Measurements from ENCODE around the gene STH. TPM values are rescaled to one million over a fixed set of nuclear protein-coding genes. Genes with fewer than 3 reads are reported as not detected.

The STH gene
- total RNA-seq, 1 experiment from 2014 or later, result not detected

GRCh38 chr17:46025510-46026165 is 26.6 kb downstream of the STH start:
- H3K27me3 ChIP-seq (replicated peaks), result no peaks in the 10 kb centered on the region
- no peaks in the 10 kb centered on the region for H3K4me1 ChIP-seq (replicated peaks)
- H3K9me3 ChIP-seq (replicated peaks), result no peaks in the 10 kb centered on the region
- no peak overlapping the region for H3K4me3 ChIP-seq
- no peak for DNase-seq (ENCODE audit: low read depth in 1 of 2, low spot score in 2 of 2)
- peaks cover 56% of the 10 kb centered on the region for H3K36me3 ChIP-seq
- no peak overlapping the region for H3K27ac ChIP-seq

GRCh38 chr17:46026166-46027047 is 27.4 kb downstream of the STH start:
- Histone ChIP-seq H3K4me3 (no peak overlapping the region), H3K27ac (no peak overlapping the region), H3K27me3 (replicated peaks) (no peaks in the 10 kb centered on the region), H3K9me3 (replicated peaks) (no peaks in the 10 kb centered on the region), H3K4me1 (replicated peaks) (no peaks in the 10 kb centered on the region), H3K36me3 (peaks cover 64% of the 10 kb centered on the region)
- no peak for DNase-seq (ENCODE audit: low read depth in 1 of 2, low spot score in 2 of 2)

GRCh38 chr17:46027048-46027975 is 28.3 kb downstream of the STH start:
- Histone ChIP-seq H3K27me3 (replicated peaks) (no peaks in the 10 kb centered on the region), H3K27ac (no peak overlapping the region)

GRCh38 chr17:46027976-46028325 is 28.9 kb downstream of the STH start:
- H3K36me3 ChIP-seq, result peaks cover 80% of the 10 kb centered on the region
- no peaks in the 10 kb centered on the region for H3K4me1 ChIP-seq (replicated peaks)
- H3K27me3 ChIP-seq (replicated peaks), result no peaks in the 10 kb centered on the region
- H3K9me3 ChIP-seq (replicated peaks), result no peaks in the 10 kb centered on the region
- DNase-seq (ENCODE audit: low read depth in 1 of 2, low spot score in 2 of 2), result no peak
- H3K27ac ChIP-seq, result no peak overlapping the region
- no peak overlapping the region for H3K4me3 ChIP-seq

More at GRCh38 chr17:46027048-46027975, 28.3 kb downstream of the STH start:
- Histone ChIP-seq H3K9me3 (replicated peaks) (no peaks in the 10 kb centered on the region), H3K4me3 (no peak overlapping the region), H3K36me3 (peaks cover 73% of the 10 kb centered on the region), H3K4me1 (replicated peaks) (no peaks in the 10 kb centered on the region)
- no peak for DNase-seq (ENCODE audit: low read depth in 1 of 2, low spot score in 2 of 2)

- Histone ChIP-seq H3K27ac (no peak overlapping the region), H3K36me3 (peaks cover 84% of the 10 kb centered on the region), H3K9me3 (replicated peaks) (no peaks in the 10 kb centered on the region), H3K4me1 (replicated peaks) (no peaks in the 10 kb centered on the region), H3K27me3 (replicated peaks) (no peaks in the 10 kb centered on the region), H3K4me3 (no peak overlapping the region)
- DNase-seq (ENCODE audit: low read depth in 1 of 2, low spot score in 2 of 2), result no peak
Observed at GRCh38 chr17:46028374-46028773, 29.3 kb downstream of the STH start.

GRCh38 chr17:46028981-46029565 is 30.0 kb downstream of the STH start:
- Histone ChIP-seq H3K27ac (no peak overlapping the region), H3K27me3 (replicated peaks) (no peaks in the 10 kb centered on the region), H3K36me3 (peaks cover 91% of the 10 kb centered on the region), H3K9me3 (replicated peaks) (no peaks in the 10 kb centered on the region), H3K4me1 (replicated peaks) (no peaks in the 10 kb centered on the region), H3K4me3 (no peak overlapping the region)
- no peak for DNase-seq (ENCODE audit: low read depth in 1 of 2, low spot score in 2 of 2)

- Histone ChIP-seq H3K27me3 (replicated peaks) (no peaks in the 10 kb centered on the region), H3K4me3 (no peak overlapping the region), H3K9me3 (replicated peaks) (no peaks in the 10 kb centered on the region), H3K27ac (no peak overlapping the region), H3K36me3 (peaks cover 96% of the 10 kb centered on the region), H3K4me1 (replicated peaks) (no peaks in the 10 kb centered on the region)
- DNase-seq (ENCODE audit: low read depth in 1 of 2, low spot score in 2 of 2), result no peak
Observed at GRCh38 chr17:46029627-46030026, 30.6 kb downstream of the STH start.

GRCh38 chr17:46030752-46031151 is 31.7 kb downstream of the STH start:
- H3K9me3 ChIP-seq (replicated peaks), result no peaks in the 10 kb centered on the region
- DNase-seq (ENCODE audit: low read depth in 1 of 2, low spot score in 2 of 2), result no peak
- peaks cover 96% of the 10 kb centered on the region for H3K36me3 ChIP-seq
- H3K4me3 ChIP-seq, result no peak overlapping the region
- H3K27me3 ChIP-seq (replicated peaks), result no peaks in the 10 kb centered on the region
- H3K4me1 ChIP-seq (replicated peaks), result no peaks in the 10 kb centered on the region
- no peak overlapping the region for H3K27ac ChIP-seq

- no peaks in the 10 kb centered on the region for H3K27me3 ChIP-seq (replicated peaks)
- H3K36me3 ChIP-seq, result peaks cover 98% of the 10 kb centered on the region
- no peaks in the 10 kb centered on the region for H3K4me1 ChIP-seq (replicated peaks)
- H3K4me3 ChIP-seq, result no peak overlapping the region
- H3K27ac ChIP-seq, result no peak overlapping the region
- H3K9me3 ChIP-seq (replicated peaks), result no peaks in the 10 kb centered on the region
- DNase-seq (ENCODE audit: low read depth in 1 of 2, low spot score in 2 of 2), result no peak
Observed at GRCh38 chr17:46031440-46031839, 32.4 kb downstream of the STH start.

GRCh38 chr17:46031920-46032319 is 32.9 kb downstream of the STH start:
- Histone ChIP-seq H3K27me3 (replicated peaks) (no peaks in the 10 kb centered on the region), H3K4me1 (replicated peaks) (no peaks in the 10 kb centered on the region), H3K9me3 (replicated peaks) (no peaks in the 10 kb centered on the region), H3K4me3 (no peak overlapping the region), H3K36me3 (peaks cover 98% of the 10 kb centered on the region), H3K27ac (no peak overlapping the region)
- DNase-seq (ENCODE audit: low read depth in 1 of 2, low spot score in 2 of 2), result no peak

GRCh38 chr17:46032909-46033308 is 33.9 kb downstream of the STH start:
- Histone ChIP-seq H3K9me3 (replicated peaks) (no peaks in the 10 kb centered on the region), H3K27me3 (replicated peaks) (no peaks in the 10 kb centered on the region), H3K4me3 (no peak overlapping the region), H3K4me1 (replicated peaks) (no peaks in the 10 kb centered on the region), H3K27ac (no peak overlapping the region), H3K36me3 (peaks cover 98% of the 10 kb centered on the region)
- no peak for DNase-seq (ENCODE audit: low read depth in 1 of 2, low spot score in 2 of 2)

- no peaks in the 10 kb centered on the region for H3K9me3 ChIP-seq (replicated peaks)
- H3K36me3 ChIP-seq, result peaks cover 99% of the 10 kb centered on the region
- H3K4me1 ChIP-seq (replicated peaks), result no peaks in the 10 kb centered on the region
- H3K4me3 ChIP-seq, result no peak overlapping the region
- no peak for DNase-seq (ENCODE audit: low read depth in 1 of 2, low spot score in 2 of 2)
- no peaks in the 10 kb centered on the region for H3K27me3 ChIP-seq (replicated peaks)
- no peak overlapping the region for H3K27ac ChIP-seq
Observed at GRCh38 chr17:46033392-46033791, 34.3 kb downstream of the STH start.

- H3K27me3 ChIP-seq (replicated peaks), result no peaks in the 10 kb centered on the region
- no peak overlapping the region for H3K4me3 ChIP-seq
- H3K4me1 ChIP-seq (replicated peaks), result no peaks in the 10 kb centered on the region
- no peak for DNase-seq (ENCODE audit: low read depth in 1 of 2, low spot score in 2 of 2)
- peaks cover 100% of the 10 kb centered on the region for H3K36me3 ChIP-seq
- no peak overlapping the region; the same call in 1 of the 2 replicates for H3K27ac ChIP-seq
- no peaks in the 10 kb centered on the region for H3K9me3 ChIP-seq (replicated peaks)
Observed at GRCh38 chr17:46035112-46035818, 36.2 kb downstream of the STH start.

Measured in SJSA1 (cell line).